GM19035 (cell line): ENCODE data around the gene VPS37D.
A peak's percentile ranks its signal among the peaks of the same experiment; 100 is the strongest.
"Not testable (repeated sequence)": the region's sequence is repeated elsewhere in the genome, so short reads cannot be mapped to it uniquely, and the experiment has no call there.

ENCODE experiments used
- ATAC-seq: cut with Tn5 transposase; IDR thresholded peaks from one replicate; pipeline ENCODE4 v1.9.1; 2021; ENCODE audit not compliant: unreplicated experiment

The VPS37D gene

GRCh38 chr7:73645643-73646174 lies 21.9 kb upstream of the VPS37D start:
- ATAC-seq = no peak

GRCh38 chr7:73646785-73647724 lies 20.6 kb upstream of the VPS37D start:
- no peak for ATAC-seq

- no peak for ATAC-seq
Measured at GRCh38 chr7:73647725-73648592, 19.7 kb upstream of the VPS37D start.

DNA sequence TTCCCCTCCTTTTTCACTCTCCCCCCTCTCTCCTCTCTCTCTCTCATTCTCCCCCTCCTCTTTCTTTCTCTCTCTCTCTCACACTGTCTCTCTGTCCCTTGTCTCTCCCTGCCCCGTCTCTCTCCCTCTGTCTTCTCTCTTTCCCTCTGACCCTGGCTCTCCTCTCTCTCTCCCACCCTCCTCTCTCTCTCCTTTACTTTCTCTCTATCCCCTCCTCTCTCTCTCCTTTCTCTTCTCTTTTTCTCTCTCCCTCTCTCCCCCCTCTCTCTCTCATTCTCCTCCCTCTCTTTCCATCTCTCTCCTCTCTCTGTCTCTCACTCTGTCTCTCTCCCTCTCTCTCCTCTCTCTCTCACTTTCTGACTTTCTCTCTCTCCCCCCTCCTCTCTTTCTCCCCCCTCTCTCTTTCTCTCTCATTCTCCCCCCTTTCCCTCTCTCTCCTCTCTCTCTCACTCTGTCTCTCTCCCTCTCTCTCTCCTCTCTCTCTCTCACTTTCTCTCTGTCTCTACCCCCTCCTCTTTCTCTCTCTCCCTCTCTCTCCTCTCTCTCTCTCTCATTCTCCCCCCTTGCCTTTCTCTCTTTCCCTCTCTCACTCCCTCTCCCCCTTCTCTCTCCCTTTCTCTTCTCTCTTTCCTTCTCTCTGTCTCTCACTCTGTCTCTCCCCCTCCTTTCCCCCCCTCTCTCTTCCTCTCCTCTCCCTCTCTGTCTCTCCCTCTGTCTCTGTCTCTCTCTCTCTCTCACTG lies 18.9 kb upstream of the VPS37D start:
- ATAC-seq = no peak

- ATAC-seq = no peak
Measured at GRCh38 chr7:73649576-73649975, 18.1 kb upstream of the VPS37D start.

- ATAC-seq = no peak
Measured at GRCh38 chr7:73650524-73650923, 17.1 kb upstream of the VPS37D start.

- no peak for ATAC-seq
Measured at GRCh38 chr7:73652541-73652949, 15.1 kb upstream of the VPS37D start.

GRCh38 chr7:73655309-73655708 lies 12.3 kb upstream of the VPS37D start:
- ATAC-seq = not testable (repeated sequence)

GRCh38 chr7:73659983-73660382 lies 7.6 kb upstream of the VPS37D start:
- no peak for ATAC-seq

DNA sequence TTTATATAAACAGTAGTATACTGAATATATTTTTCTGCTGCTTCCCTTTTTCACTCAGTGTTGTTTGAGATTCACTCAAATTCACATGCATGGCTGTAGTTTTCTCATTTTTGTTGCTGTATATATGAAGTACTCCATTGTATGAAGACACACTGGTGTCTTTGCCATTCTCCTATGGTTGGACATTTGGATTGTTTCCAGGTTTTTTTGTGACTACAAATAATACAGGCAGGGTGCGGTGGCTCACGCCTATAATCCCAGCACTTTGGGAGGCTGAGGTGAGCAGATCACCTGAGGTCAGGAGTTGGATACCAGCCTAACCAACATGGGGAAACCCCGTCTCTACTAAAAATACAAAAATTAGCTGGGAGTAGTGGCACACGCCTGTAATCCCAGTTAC lies 7.0 kb upstream of the VPS37D start:
- not testable (repeated sequence) for ATAC-seq

- ATAC-seq = no peak
Measured at GRCh38 chr7:73663033-73663432, 4.6 kb upstream of the VPS37D start.

GRCh38 chr7:73668103-73668885 lies 663 bp downstream of the VPS37D start:
- peak; percentile 15 for ATAC-seq

DNA sequence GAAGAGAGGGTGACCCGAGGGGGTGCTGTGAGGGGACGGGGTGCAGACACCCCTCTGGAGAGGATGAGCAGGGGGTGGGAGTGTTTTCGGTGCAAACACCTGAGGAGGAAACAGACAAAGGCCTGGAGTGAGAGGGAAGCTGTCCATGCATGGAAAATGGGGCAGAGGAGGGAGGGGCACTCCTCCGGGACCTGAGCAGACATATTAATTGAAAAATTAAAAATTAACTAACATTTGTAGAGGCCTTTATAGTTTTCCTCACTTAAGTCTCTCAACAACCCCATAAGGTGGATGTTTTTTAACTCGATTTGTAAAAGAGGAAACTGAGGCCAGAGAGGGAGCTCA lies 1.2 kb downstream of the VPS37D start:
- no peak for ATAC-seq

DNA sequence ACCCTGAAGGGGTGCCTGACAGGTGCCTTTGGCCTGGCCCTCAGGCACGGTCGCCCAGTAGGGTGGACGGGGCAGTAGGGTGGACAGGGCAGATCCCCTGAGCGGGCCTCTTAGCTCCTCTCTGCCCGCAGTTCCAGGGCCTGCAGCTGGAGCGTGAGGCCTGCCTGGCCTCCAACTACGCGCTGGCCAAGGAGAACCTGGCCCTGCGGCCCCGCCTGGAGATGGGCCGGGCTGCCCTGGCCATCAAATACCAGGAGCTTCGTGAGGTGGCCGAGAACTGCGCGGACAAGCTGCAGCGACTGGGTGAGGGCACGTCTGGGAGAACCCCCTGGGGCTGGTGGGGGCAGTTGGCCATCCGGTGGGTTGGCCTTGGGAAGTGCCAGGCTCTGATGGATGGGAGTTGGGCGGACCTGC lies 1.7 kb downstream of the VPS37D start:
- ATAC-seq = no peak

DNA sequence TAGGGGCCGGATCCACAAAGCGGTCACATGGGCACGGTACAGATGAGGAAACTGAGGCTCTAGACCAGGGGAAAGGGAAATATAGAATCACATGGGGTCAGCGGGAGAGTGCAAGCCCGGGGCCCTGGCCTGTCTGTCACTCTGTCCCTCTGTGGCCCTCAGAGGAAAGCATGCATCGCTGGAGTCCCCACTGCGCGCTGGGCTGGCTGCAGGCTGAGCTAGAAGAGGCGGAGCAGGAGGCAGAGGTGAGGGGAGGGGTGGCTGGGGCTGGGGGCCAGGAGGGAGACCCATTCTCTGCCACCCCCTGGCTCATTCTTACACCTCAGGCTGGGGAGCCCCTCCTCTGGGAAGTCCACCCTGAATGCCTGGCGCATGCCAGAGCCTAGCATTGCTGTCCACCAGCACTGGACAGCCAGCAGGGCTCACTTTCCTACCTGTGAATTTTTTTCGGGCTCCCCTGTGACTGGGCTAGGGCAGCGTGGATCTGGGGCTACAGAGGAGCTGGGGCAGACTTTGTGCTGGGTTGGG lies 2.3 kb downstream of the VPS37D start:
- ATAC-seq = no peak

DNA sequence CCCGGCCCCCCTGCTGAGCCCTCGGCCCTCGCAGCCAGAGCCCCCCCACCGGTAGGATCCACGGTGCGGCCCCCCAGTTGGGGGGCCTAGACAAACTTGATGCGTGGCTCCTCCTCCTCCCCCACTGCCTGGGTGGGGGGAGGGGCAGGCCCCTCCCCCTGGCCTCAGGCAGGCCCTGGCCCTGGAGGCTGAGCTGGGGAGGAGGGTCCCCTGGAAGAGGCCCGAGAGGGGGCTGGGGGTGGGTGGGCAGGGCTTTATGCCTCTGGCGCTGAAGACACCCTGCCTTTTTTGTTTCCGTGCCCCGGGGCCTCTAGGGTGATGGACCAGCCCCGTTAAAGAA lies 3.7 kb downstream of the VPS37D start:
- no peak for ATAC-seq

DNA sequence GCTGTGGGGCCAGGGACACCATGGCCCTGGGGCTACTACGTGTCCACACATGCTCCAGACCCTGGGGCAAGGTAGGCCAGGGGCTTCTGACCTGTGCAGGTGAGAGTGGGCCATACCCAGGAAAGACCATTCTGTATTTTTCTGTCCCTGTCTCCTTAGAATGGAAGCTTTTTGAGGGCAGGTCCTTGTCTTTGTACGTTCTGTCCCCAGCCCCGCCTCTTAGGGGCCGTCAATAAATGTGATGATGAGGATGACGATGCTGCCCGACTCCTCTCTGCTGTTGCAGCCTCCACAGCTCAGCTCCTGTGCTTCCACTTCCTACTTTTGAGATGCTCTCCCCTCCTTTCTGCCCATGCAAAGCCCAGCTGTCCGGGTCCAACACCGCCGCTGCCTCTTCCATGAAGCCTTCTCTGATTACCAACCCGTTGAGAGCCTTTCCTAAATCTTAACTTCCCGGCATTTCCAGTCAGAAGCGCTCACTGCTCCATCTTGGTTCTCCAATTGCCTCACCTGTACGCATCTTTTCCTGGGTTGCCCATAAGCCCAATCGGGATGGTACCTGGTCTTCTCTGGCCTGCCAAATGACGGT lies 4.3 kb downstream of the VPS37D start:
- no peak for ATAC-seq

DNA sequence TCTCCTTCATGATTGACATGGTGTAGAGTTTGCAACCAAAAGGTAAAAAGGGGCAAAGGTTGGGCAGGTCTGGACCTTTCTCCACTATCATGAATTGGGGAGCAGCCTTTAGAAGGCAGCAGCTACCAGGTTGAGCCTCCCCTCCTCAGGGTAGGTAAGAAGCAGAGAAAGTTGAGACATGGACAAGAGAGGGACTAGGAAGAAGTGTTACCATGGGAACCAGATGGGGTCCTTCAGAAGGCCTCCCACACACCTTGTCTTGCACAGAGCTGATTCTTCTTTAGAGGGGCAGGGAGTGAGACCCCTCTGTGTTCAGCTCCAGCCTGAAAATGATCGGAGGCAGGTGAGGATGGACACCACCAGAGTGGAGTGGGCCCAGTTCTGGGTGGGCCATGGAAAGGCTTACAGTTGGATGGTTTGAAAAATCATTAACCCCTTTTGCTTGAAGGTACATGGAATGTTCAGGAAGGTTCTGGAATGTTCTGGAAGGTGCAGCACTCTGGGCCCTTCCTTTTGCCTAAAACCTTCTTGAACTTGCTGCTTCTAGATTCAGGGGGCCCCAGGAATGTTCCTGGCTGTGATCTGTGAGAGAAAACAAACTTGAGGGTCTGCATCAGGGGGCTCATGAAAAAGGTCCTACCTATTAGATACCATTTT lies 7.0 kb downstream of the VPS37D start:
- ATAC-seq = no peak

DNA sequence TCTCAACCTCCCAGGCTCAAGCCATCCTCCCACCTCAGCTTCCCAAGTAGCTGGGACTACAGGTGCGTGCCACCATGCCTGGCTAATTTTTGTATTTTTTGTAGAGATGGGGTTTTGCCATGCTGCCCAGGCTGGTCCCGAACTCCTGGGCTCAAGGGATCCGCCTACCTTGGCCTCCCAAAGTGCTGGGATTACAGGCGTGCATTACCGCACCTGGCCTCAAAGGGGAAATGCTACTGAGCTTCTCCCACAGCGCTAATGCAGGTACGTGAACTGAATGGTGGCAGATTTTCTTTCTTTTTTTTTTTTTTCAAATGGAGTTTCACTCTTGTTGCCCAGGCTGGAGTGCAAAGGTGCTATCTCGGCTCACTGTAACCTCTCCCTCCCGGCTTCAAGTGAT lies 8.4 kb downstream of the VPS37D start:
- not testable (repeated sequence) for ATAC-seq
